ENCODE data around the gene FPR3. TPM values are rescaled to one million over a fixed set of nuclear protein-coding genes. Genes with fewer than 3 reads are reported as not detected.

The FPR3 gene
- total and polyA plus RNA-seq, 2 donors (not counting 1 experiment from before 2014, with no cell fraction given), result 0.44 TPM; not detected in 1

- Histone ChIP-seq H3K27ac (ENCODE audit: low read length in 2 of 2) (no peak overlapping the region), H3K4me2 (replicated peaks; ENCODE audit: low read depth, low read length, poor library complexity, severe bottlenecking) (no peak overlapping the region), H3K4me3 (ENCODE audit: control extremely low read depth in 1 of 5, extremely low read depth in 1 of 5, insufficient read depth in 1 of 5, low read depth in 2 of 5, low read length in 4 of 5) (no peak overlapping the region), H3K36me3 (replicated peaks in 1 of 2; ENCODE audit: control extremely low read depth in 1 of 2, control insufficient read depth in 1 of 2, extremely low read depth in 1 of 2, insufficient read depth in 2 of 2, low read length in 1 of 2) (no peaks in the 10 kb centered on the region), H3K4me1 (ENCODE audit: control insufficient read depth in 2 of 2, insufficient read depth in 2 of 2, low read length in 2 of 2) (no peaks in the 10 kb centered on the region), H3K79me2 (ENCODE audit: control insufficient read depth, insufficient read depth, low read length) (no peaks in the 10 kb centered on the region), H2AFZ (ENCODE audit: insufficient read depth, low read depth, low read length, poor library complexity, severe bottlenecking) (no peak overlapping the region), H4K20me1 (ENCODE audit: control insufficient read depth, insufficient read depth, low read length, poor library complexity, severe bottlenecking) (no peaks in the 10 kb centered on the region), H3K9me3 (ENCODE audit: control extremely low read depth in 1 of 3, control insufficient read depth in 2 of 3, insufficient read depth in 1 of 3, low read length in 2 of 3) (peaks cover 3 to 8% (median 5%) of the 10 kb centered on the region in 3 donors), H3K9ac (ENCODE audit: low read length) (no peak overlapping the region), H3K27me3 (replicated peaks in 1 of 4; ENCODE audit: control extremely low read depth in 1 of 4, control insufficient read depth in 3 of 4, insufficient read depth in 4 of 4, low read length in 3 of 4) (no peaks in the 10 kb centered on the region)
- no peak for ATAC-seq (ENCODE audit: low read depth)
- no peak overlapping the region for H3K27ac Mint-ChIP-seq
- intact Hi-C loops (cut with micrococcal nuclease), result no loop called here
- 84% methylated on average over 3 of the region's 6 CpGs for WGBS (ENCODE audit: insufficient coverage)
- peaks cover 4% of the 10 kb centered on the region for H3K27me3 Mint-ChIP-seq
- TF ChIP-seq CTCF (IDR thresholded peaks at IDR 0.05) (no peak), EZH2 (IDR thresholded peaks at IDR 0.05; ENCODE audit: borderline replicate concordance, insufficient read depth, low read depth, low read length, poor library complexity, severe bottlenecking) (no peak)
- ChIA-PET POLR2A (no interaction called here), CTCF (no interaction called here)
- no peak overlapping the region for H3K4me3 Mint-ChIP-seq
- DNase-seq, result no peak
- no peaks in the 10 kb centered on the region for H3K9me3 Mint-ChIP-seq (ENCODE audit: insufficient read depth)
- H3K4me1 Mint-ChIP-seq, result peaks cover 3% of the 10 kb centered on the region
Observed at GRCh38 chr19:51786646-51787494, 8.1 kb upstream of the FPR3 start.

GRCh38 chr19:51788029-51788428, 6.9 kb upstream of the FPR3 start:
- H3K4me1 ChIP-seq (ENCODE audit: control insufficient read depth in 2 of 2, insufficient read depth in 2 of 2, low read length in 2 of 2), result no peaks in the 10 kb centered on the region
- DNase-seq, result no peak
- H3K9me3 ChIP-seq (ENCODE audit: control extremely low read depth in 1 of 3, control insufficient read depth in 2 of 3, insufficient read depth in 1 of 3, low read length in 2 of 3), result peaks cover 3 to 14% (median 5%) of the 10 kb centered on the region in 3 donors
- Mint-ChIP-seq H3K9me3 (ENCODE audit: insufficient read depth) (no peaks in the 10 kb centered on the region), H3K27ac (no peak overlapping the region), H3K27me3 (peaks cover 4% of the 10 kb centered on the region), H3K4me3 (no peak overlapping the region), H3K4me1 (peaks cover 3% of the 10 kb centered on the region)
- no peak for TF ChIP-seq EZH2 (IDR thresholded peaks at IDR 0.05; ENCODE audit: borderline replicate concordance, insufficient read depth, low read depth, low read length, poor library complexity, severe bottlenecking)
- no peak for TF ChIP-seq CTCF (IDR thresholded peaks at IDR 0.05)
- H3K4me3 ChIP-seq (ENCODE audit: control extremely low read depth in 1 of 5, extremely low read depth in 1 of 5, insufficient read depth in 1 of 5, low read depth in 2 of 5, low read length in 4 of 5), result no peak overlapping the region
- CTCF ChIA-PET, result interaction anchor here (1.5 to 1.9 kb wide), 2 partner anchors 10 to 129 kb away, joined by 3 to 5 read pairs; no protein-coding TSS in a partner anchor
- no peak overlapping the region for H3K27ac ChIP-seq (ENCODE audit: low read length in 2 of 2)
- H3K9ac ChIP-seq (ENCODE audit: low read length), result no peak overlapping the region
- H3K4me2 ChIP-seq (replicated peaks; ENCODE audit: low read depth, low read length, poor library complexity, severe bottlenecking), result no peak overlapping the region
- no peak for ATAC-seq (ENCODE audit: low read depth)
- POLR2A ChIA-PET, result no interaction called here
- no peaks in the 10 kb centered on the region for H4K20me1 ChIP-seq (ENCODE audit: control insufficient read depth, insufficient read depth, low read length, poor library complexity, severe bottlenecking)
- WGBS (ENCODE audit: insufficient coverage), result no CpG with 5 or more reads among the region's 2 CpGs
- H3K36me3 ChIP-seq (replicated peaks in 1 of 2; ENCODE audit: control extremely low read depth in 1 of 2, control insufficient read depth in 1 of 2, extremely low read depth in 1 of 2, insufficient read depth in 2 of 2, low read length in 1 of 2), result no peaks in the 10 kb centered on the region
- no peaks in the 10 kb centered on the region for H3K27me3 ChIP-seq (replicated peaks in 1 of 4; ENCODE audit: control extremely low read depth in 1 of 4, control insufficient read depth in 3 of 4, insufficient read depth in 4 of 4, low read length in 3 of 4)
- intact Hi-C loops (cut with micrococcal nuclease), result no loop called here
- H3K79me2 ChIP-seq (ENCODE audit: control insufficient read depth, insufficient read depth, low read length), result no peaks in the 10 kb centered on the region
- no peak overlapping the region for H2AFZ ChIP-seq (ENCODE audit: insufficient read depth, low read depth, low read length, poor library complexity, severe bottlenecking)
